GM19372 (cell line): ENCODE results near the gene GSX1.

ENCODE experiments used
- ATAC-seq: cut with Tn5 transposase; IDR thresholded peaks from one replicate; pipeline ENCODE4 v1.9.1; 2021; ENCODE audit warnings: mild to moderate bottlenecking, low read depth, moderate library complexity; ENCODE audit not compliant: unreplicated experiment

GSX1 gene

GRCh38 chr13:27826379-27827353 lies 34.4 kb downstream of the GSX1 start:
- no peak for ATAC-seq

- ATAC-seq, result no peak
These were observed 35.4 kb downstream of the GSX1 start for GRCh38 chr13:27827646-27828045.

- ATAC-seq, result no peak
These were observed 37.7 kb downstream of the GSX1 start for GRCh38 chr13:27830010-27830409.

GRCh38 chr13:27833206-27833605 lies 40.9 kb downstream of the GSX1 start:
- no peak for ATAC-seq

- ATAC-seq, result no peak
These were observed 41.8 kb downstream of the GSX1 start for GRCh38 chr13:27834095-27834494.

- ATAC-seq, result no peak
These were observed 43.5 kb downstream of the GSX1 start for GRCh38 chr13:27835799-27836198.

GRCh38 chr13:27839809-27840467 lies 47.7 kb downstream of the GSX1 start:
- ATAC-seq, result no peak

GRCh38 chr13:27842571-27842970 lies 50.3 kb downstream of the GSX1 start:
- no peak for ATAC-seq
